ENCODE measurements around the gene RTRAF. TPM values are rescaled to one million over a fixed set of nuclear protein-coding genes. Genes with fewer than 3 reads are reported as not detected.

Gene RTRAF
- total RNA-seq, 1 experiment from 2014 or later = 184 TPM

- H3K27me3 ChIP-seq (ENCODE audit: insufficient read depth, low read depth) = no peaks in the 10 kb centered on the region
- H3K4me1 ChIP-seq (replicated peaks; ENCODE audit: insufficient read depth) = no peaks in the 10 kb centered on the region
- no peak overlapping the region for H3K4me2 ChIP-seq
- peaks cover 8% of the 10 kb centered on the region; the same call in 1 of the 2 replicates for H3K36me3 ChIP-seq (ENCODE audit: low read depth)
- no peaks in the 10 kb centered on the region for H3K79me2 ChIP-seq (ENCODE audit: low read depth)
- POLR2A ChIA-PET (ENCODE audit: unreplicated experiment) = no interaction called here
- H2AFZ ChIP-seq = no peak overlapping the region
- TF ChIP-seq EZH2 (IDR thresholded peaks at IDR 0.05; ENCODE audit: low read depth) (no peak), CTCF (conservative IDR thresholded peaks at IDR 0.05) (no peak; the same call in 1 of the 2 replicates)
- H3K27ac ChIP-seq = no peak overlapping the region
- H3K9me2 ChIP-seq (ENCODE audit: insufficient read depth) = no peaks in the 10 kb centered on the region
- H3F3A ChIP-seq (ENCODE audit: insufficient read depth, low read depth) = peaks cover 9% of the 10 kb centered on the region
- no peak overlapping the region for H3K4me3 ChIP-seq
- no peak for DNase-seq
- CTCF ChIA-PET = no interaction called here
- no TSS peak for BruUV-seq (replicated peaks)
- intact Hi-C loops (cut with micrococcal nuclease; ENCODE audit: unreplicated experiment) = loop anchor here (10.0 kb wide), 1 partner anchor 61 kb away; no protein-coding TSS in a partner anchor
- no peaks in the 10 kb centered on the region for H4K20me1 ChIP-seq (ENCODE audit: insufficient read depth)
- no peaks in the 10 kb centered on the region for H3K9me3 ChIP-seq (ENCODE audit: insufficient read depth, low read depth)
These were observed 24.7 kb downstream of the RTRAF start for GRCh38 chr14:52013984-52014600.

- no peak overlapping the region for H2AFZ ChIP-seq
- H3K4me1 ChIP-seq (replicated peaks; ENCODE audit: insufficient read depth) = no peaks in the 10 kb centered on the region
- TF ChIP-seq EZH2 (IDR thresholded peaks at IDR 0.05; ENCODE audit: low read depth) = no peak
- no peak for TF ChIP-seq CTCF (conservative IDR thresholded peaks at IDR 0.05)
- ChIA-PET CTCF (interaction anchor here (0.5 to 1.3 kb wide), 2 partner anchors 13 to 110 kb away, joined by 4 to 13 read pairs; no protein-coding TSS in a partner anchor), POLR2A (ENCODE audit: unreplicated experiment) (no interaction called here)
- BruUV-seq (replicated peaks) = no TSS peak
- H3K27me3 ChIP-seq (ENCODE audit: insufficient read depth, low read depth) = no peaks in the 10 kb centered on the region
- H3K9me3 ChIP-seq (ENCODE audit: insufficient read depth, low read depth) = no peaks in the 10 kb centered on the region
- no peak overlapping the region for H3K27ac ChIP-seq
- no peaks in the 10 kb centered on the region for H3K9me2 ChIP-seq (ENCODE audit: insufficient read depth)
- intact Hi-C loops (cut with micrococcal nuclease; ENCODE audit: unreplicated experiment) = loop anchor here (10.0 kb wide), 1 partner anchor 60 kb away; no protein-coding TSS in a partner anchor
- peaks cover 9% of the 10 kb centered on the region for H3F3A ChIP-seq (ENCODE audit: insufficient read depth, low read depth)
- no peaks in the 10 kb centered on the region for H3K79me2 ChIP-seq (ENCODE audit: low read depth)
- 0 out of 2 replicates have a peak, but pooled peaks cover 4% of the 10 kb centered on the region for H3K36me3 ChIP-seq (ENCODE audit: low read depth)
- no peaks in the 10 kb centered on the region for H4K20me1 ChIP-seq (ENCODE audit: insufficient read depth)
- no peak for DNase-seq
- H3K4me2 ChIP-seq = no peak overlapping the region
- no peak overlapping the region for H3K4me3 ChIP-seq
These were observed 25.4 kb downstream of the RTRAF start for GRCh38 chr14:52014601-52015267.

DNA sequence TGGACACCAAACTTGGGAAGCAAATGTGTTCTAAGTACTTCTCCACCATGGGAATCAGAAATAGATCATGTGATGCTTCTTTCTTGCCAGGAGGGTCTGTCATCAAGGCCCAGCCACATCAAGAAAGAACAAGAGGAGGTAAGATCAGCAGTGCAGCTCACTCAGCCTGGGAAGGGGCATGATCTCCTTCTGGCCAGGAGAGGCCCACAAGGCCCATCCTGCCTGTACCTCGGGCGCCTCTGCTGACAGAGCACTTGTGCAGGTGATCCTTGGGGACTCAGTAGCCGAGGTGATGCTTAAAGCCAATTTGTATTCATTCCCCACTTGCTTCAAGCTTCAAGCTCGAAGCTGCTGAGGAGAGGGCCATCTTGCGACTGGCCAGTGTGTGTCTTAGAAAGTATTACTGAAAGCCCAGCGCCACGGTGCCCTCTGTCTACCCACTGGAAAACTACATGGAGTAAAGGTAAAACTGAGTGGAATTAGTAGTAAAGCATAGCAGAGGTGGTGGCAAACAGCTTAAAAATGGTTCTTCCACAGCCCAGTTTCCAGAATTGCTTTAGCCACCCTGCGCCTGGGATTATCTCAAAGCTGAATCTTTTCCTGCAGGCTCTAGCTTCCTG is 26.2 kb downstream of the RTRAF start:
- Histone ChIP-seq H2AFZ (no peak overlapping the region), H3K4me1 (replicated peaks; ENCODE audit: insufficient read depth) (no peaks in the 10 kb centered on the region)
- no TSS peak for BruUV-seq (replicated peaks)

More for the DNA sequence above, 26.2 kb downstream of the RTRAF start:
- no peak overlapping the region for H3K4me2 ChIP-seq
- ChIA-PET CTCF (interaction anchor here (0.5 to 1.3 kb wide), 2 partner anchors 12 to 109 kb away, joined by 4 to 13 read pairs; no protein-coding TSS in a partner anchor), POLR2A (ENCODE audit: unreplicated experiment) (interaction anchor here (0.6 kb wide), 1 partner anchor 468 kb away, joined by 4 read pairs; no protein-coding TSS in a partner anchor)
- no peaks in the 10 kb centered on the region for H3K79me2 ChIP-seq (ENCODE audit: low read depth)
- DNase-seq = no peak
- TF ChIP-seq CTCF (conservative IDR thresholded peaks at IDR 0.05) (peak; percentile 39; the same call in 1 of the 2 replicates), EZH2 (IDR thresholded peaks at IDR 0.05; ENCODE audit: low read depth) (no peak)
- no peaks in the 10 kb centered on the region for H3K9me3 ChIP-seq (ENCODE audit: insufficient read depth, low read depth)
- peaks cover 9% of the 10 kb centered on the region; the same call in 1 of the 2 replicates for H3F3A ChIP-seq (ENCODE audit: insufficient read depth, low read depth)
- no peaks in the 10 kb centered on the region for H4K20me1 ChIP-seq (ENCODE audit: insufficient read depth)
- intact Hi-C loops (cut with micrococcal nuclease; ENCODE audit: unreplicated experiment) = loop anchor here (10.0 kb wide), 1 partner anchor 59 kb away; no protein-coding TSS in a partner anchor
- H3K4me3 ChIP-seq = no peak overlapping the region
- H3K9me2 ChIP-seq (ENCODE audit: insufficient read depth) = no peaks in the 10 kb centered on the region
- H3K27me3 ChIP-seq (ENCODE audit: insufficient read depth, low read depth) = no peaks in the 10 kb centered on the region
- H3K36me3 ChIP-seq (ENCODE audit: low read depth) = 0 out of 2 replicates have a peak, but pooled peaks cover 4% of the 10 kb centered on the region
- H3K27ac ChIP-seq = no peak overlapping the region

Data from PC-9 (cell line).